Right atrium auricular region (tissue), 2 donors: ENCODE measurements around the gene LMNTD2. TPM values are rescaled to one million over a fixed set of nuclear protein-coding genes. Genes with fewer than 3 reads are reported as not detected.

Experiments used
- DNase-seq: peaks from one replicate; pipeline ENCODE4 v3.0.0-alpha.2; 2019; ENCODE audit warnings: low spot score
- H3K27ac ChIP-seq, 2 donors: fragments of 200-600 bp; sonication (generic); 1 replicate in 1 of 2; 2 replicates in 1 of 2; pipeline ENCODE4 v1.5.1; 2016 to 2019
- H3K27me3 ChIP-seq, 2 donors: fragments of 200-600 bp; sonication (generic); one replicate each; pipeline versions ENCODE4 v1.5.1 to v1.6.0; 2017 to 2019
- H3K36me3 ChIP-seq: fragments of 200-600 bp; sonication (generic); one replicate; pipeline ENCODE4 v1.5.1; 2016
- H3K4me1 ChIP-seq, 2 donors: fragments of 200-600 bp; sonication (generic); one replicate each; pipeline versions ENCODE4 v1.5.1 to v1.6.0; 2017 to 2019
- H3K4me3 ChIP-seq, 2 donors: fragments of 200-600 bp; sonication (generic); 1 replicate in 1 of 2; 2 replicates in 1 of 2; pipeline ENCODE4 v1.5.1; 2017 to 2019; ENCODE audit warnings: mild to moderate bottlenecking in 1 of 2, moderate library complexity in 1 of 2
- H3K9me3 ChIP-seq, 2 donors: fragments of 200-600 bp; sonication (generic); one replicate each; pipeline ENCODE4 v1.5.1; 2019
- total RNA-seq, 2 donors: library from RNA; depleted of rRNA; stranded (reverse); fragments of >200 nt; gene quantifications; one replicate each; pipeline ENCODE4 v1.1.0, GENCODE V29; 2016
- TF ChIP-seq, protein P1 (sequence below), 2 donors: fragments of 200-600 bp; sonication (generic); IDR thresholded peaks; one replicate each; pipeline ENCODE4 v1.5.1; 2019; ENCODE audit warnings: antibody characterized with exemption in 2 of 2

LMNTD2 gene
- total RNA-seq, 2 donors from 2014 or later: 0.33 to 0.86 TPM

DNA sequence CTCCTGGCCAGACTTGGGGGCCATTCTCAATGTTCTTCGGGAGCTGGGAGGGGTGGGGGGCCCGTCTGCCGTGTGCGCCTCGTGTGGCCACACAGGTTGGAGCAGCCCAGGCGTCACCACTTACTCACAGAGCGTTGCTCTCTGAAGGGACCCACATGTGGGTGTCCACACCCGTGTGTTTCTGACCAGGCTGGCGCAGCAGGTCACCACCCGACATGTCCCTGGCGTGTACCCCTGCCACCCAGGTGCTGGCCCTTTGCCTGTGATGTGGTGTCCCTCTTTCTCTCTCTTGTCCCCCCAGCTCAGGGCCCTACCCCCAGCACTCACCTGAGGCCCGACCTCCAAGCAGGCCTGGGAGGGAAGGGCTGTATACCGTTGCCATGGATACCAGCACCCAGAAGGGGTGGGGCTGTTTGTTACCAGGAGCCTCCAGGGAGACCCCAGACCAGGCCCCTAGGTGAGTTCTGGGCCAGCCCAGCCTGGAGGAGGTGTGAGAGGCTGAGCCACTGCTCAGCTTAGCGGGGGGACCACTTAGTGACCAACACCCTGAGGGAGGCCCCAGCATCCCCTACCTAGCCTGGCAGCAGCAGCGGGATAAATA, 1.4 kb downstream of the LMNTD2 start:
- Histone ChIP-seq H3K4me3 (no peak overlapping the region), H3K27ac (no peak overlapping the region), H3K27me3 (peaks cover 15 to 21% of the 10 kb centered on the region in 2 donors), H3K4me1 (peaks cover 0 to 32% of the 10 kb centered on the region in 2 donors), H3K36me3 (no peaks in the 10 kb centered on the region), H3K9me3 (no peaks in the 10 kb centered on the region)
- TF ChIP-seq, protein P1, sequence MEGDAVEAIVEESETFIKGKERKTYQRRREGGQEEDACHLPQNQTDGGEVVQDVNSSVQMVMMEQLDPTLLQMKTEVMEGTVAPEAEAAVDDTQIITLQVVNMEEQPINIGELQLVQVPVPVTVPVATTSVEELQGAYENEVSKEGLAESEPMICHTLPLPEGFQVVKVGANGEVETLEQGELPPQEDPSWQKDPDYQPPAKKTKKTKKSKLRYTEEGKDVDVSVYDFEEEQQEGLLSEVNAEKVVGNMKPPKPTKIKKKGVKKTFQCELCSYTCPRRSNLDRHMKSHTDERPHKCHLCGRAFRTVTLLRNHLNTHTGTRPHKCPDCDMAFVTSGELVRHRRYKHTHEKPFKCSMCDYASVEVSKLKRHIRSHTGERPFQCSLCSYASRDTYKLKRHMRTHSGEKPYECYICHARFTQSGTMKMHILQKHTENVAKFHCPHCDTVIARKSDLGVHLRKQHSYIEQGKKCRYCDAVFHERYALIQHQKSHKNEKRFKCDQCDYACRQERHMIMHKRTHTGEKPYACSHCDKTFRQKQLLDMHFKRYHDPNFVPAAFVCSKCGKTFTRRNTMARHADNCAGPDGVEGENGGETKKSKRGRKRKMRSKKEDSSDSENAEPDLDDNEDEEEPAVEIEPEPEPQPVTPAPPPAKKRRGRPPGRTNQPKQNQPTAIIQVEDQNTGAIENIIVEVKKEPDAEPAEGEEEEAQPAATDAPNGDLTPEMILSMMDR (IDR thresholded peaks at IDR 0.05): no peak
- DNase-seq: no peak

DNA sequence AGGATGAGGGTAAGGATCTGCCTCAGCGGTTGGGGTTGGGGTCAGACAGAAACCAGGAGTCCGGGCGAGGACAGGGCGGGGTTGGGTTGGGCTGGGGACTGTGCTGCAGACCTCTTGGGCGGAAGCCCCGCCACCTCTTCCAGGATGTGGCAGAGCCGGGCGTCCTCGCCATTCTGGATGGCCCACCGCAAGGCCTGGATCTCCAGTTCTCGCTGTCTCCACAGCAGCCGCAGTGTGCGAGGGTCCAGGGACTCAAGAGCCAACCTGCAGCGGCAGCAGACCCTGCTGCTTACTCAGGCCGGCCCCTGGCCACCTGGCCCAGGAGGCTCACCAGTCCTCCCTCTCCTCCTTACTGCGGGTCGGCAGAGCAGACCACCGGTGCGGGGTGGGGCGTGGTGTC, 2.0 kb downstream of the LMNTD2 start:
- Histone ChIP-seq H3K9me3 (no peaks in the 10 kb centered on the region), H3K27ac (no peak overlapping the region), H3K4me1 (peaks cover 0 to 32% of the 10 kb centered on the region in 2 donors), H3K27me3 (peaks cover 17 to 28% of the 10 kb centered on the region in 2 donors), H3K36me3 (no peaks in the 10 kb centered on the region), H3K4me3 (no peak overlapping the region)
- TF ChIP-seq, protein P1 (IDR thresholded peaks at IDR 0.05): no peak
- no peak for DNase-seq

DNA sequence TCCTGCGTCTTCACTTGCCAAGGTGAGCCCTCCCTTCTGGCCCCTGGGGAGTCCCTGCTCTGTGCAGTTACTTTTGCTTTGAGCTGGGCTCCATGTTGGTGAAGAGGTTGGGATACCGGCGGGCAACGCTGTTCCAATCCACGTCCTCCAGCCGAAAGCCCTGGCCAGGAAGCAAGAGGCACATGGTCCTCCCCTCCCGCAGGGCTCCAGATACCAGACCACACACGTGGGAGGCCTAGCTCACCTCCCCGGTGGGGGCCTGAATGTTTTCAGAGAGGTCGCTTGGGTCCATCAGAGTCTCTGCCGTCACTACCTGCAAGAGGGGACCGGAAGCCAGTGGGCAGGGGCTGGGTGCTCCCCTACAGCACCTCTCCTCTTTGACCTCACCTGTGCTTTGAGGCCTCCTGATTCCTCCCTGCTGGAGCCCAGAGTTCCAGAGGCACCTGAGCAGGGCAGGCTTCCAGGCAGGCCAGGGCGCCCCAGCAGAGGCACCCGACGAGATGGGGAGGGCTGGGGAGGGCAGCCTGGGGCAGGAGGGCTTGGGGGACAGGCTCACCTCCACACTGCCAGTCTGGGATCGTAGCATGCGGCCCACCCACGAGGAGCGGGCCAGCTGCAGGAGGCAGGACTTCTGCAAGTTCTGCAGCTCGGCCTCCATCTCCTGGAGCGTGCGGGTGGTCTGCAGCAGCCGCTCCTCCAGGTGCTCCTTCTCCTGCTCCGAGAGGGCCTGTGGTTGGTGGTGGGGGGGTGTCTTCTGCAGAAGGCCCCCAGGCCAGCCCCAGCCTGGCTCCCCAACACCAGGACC, 3.0 kb downstream of the LMNTD2 start:
- TF ChIP-seq, protein P1 (IDR thresholded peaks at IDR 0.05): no peak
- H3K9me3 ChIP-seq: no peaks in the 10 kb centered on the region
- no peaks in the 10 kb centered on the region for H3K36me3 ChIP-seq
- peaks cover 17 to 36% of the 10 kb centered on the region in 2 donors for H3K27me3 ChIP-seq
- H3K4me3 ChIP-seq: no peak overlapping the region
- peaks cover 0 to 32% of the 10 kb centered on the region in 2 donors for H3K4me1 ChIP-seq
- no peak overlapping the region for H3K27ac ChIP-seq
- DNase-seq: no peak

DNA sequence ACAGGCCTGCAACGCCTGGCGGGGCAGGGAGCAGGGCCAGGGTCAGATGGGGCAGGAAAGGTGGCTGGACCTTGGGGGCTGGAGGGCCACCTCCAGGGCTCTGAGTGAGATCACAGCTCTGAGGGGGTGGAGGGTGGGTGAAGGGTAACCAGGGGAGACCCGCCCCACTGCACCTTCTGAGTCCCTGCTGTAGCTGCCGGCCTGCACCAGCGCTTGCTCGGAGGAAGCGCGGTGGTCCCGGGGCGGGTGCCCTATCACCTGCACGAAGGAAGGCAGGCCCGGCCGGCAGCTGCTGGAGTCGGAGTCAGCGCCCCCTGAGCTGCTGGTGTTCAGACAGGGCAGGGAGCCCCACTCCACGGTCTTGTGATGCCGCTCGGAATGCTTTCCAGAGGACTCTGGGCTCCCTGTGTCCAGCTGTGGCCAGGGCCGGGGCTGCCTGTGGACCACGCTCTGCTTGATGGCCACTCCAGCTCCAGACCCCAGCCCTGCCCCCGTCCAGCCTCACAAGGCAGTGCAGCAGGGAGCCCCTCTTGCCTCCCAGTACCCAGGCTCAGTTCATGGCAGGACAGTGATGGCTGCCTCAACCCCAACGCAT, 3.8 kb downstream of the LMNTD2 start:
- Histone ChIP-seq H3K4me1 (peaks cover 0 to 31% of the 10 kb centered on the region in 2 donors), H3K27ac (no peak overlapping the region), H3K4me3 (no peak overlapping the region), H3K36me3 (no peaks in the 10 kb centered on the region), H3K9me3 (no peaks in the 10 kb centered on the region), H3K27me3 (peaks cover 17 to 36% of the 10 kb centered on the region in 2 donors)
- DNase-seq: no peak
- TF ChIP-seq, protein P1 (IDR thresholded peaks at IDR 0.05): no peak

DNA sequence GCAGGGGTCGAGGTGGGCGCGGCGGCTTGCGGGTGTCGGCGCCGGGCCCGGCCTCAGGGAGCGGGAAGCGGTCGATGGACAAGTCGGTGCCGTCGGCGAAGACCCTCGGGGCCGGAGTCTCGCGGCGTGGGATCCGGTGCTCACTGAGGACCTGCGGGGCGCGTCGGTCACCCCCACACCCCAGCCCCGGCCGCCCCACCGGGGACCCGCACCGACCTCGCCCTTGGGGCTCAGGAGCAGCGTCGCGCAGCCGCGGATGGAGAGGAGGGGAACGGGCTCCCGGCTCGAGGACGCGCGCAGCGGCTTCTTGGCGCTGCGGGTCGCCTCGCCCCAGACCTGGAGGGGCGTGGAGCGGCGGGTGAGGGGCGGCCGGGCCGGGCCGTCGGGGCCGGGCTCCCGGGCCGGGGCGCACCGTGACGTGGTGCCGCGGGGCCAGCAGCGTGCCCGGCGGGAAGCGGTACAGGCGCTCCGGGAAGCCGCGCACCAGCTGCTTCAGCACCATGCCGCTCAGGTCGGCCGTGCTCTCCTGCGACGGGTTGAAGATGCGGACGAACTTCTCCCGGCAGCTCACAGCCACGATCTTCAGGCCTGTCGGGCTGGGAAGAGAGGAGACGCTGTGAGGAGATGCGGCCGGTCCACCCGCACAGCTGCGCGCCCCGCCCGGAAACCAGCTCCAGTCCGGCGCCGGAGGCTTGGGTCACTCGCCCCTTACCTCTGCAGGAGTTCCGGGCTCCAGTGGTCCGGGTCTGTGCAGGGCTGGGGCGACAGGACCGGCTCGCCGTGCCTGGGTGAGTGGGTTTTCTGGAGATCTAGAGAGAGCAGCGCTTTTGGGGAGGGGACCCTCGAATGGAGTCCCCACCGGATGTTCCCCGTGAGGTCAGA, 4.5 kb downstream of the LMNTD2 start:
- Histone ChIP-seq H3K4me1 (peaks cover 0 to 23% of the 10 kb centered on the region in 2 donors), H3K36me3 (no peaks in the 10 kb centered on the region), H3K4me3 (no peak overlapping the region), H3K27me3 (peaks cover 17 to 36% of the 10 kb centered on the region in 2 donors), H3K27ac (no peak overlapping the region), H3K9me3 (no peaks in the 10 kb centered on the region)
- TF ChIP-seq, protein P1 (IDR thresholded peaks at IDR 0.05): no peak
- DNase-seq: no peak
